Parathyroid adenoma (tissue), 2 donors: Measurements from ENCODE around the gene METTL25B.

Experiments
- H2AFZ ChIP-seq: fragments of 300-600 bp; sonication (generic); one replicate; pipeline ENCODE4 v1.7.0; 2017; ENCODE audit warnings: antibody characterized with exemption, mild to moderate bottlenecking
- H3K27ac ChIP-seq: fragments of 300-600 bp; sonication (generic); one replicate; pipeline ENCODE4 v1.7.0; 2017
- H3K27me3 ChIP-seq: fragments of 300-600 bp; sonication (generic); one replicate; pipeline ENCODE4 v1.7.0; 2017; ENCODE audit warnings: low read length; ENCODE audit not compliant: control insufficient read depth, insufficient read depth
- H3K36me3 ChIP-seq: fragments of 300-600 bp; sonication (generic); one replicate; pipeline ENCODE4 v1.7.0; 2017; ENCODE audit warnings: low read length; ENCODE audit not compliant: control insufficient read depth, insufficient read depth
- H3K4me1 ChIP-seq: fragments of 300-600 bp; sonication (generic); one replicate; pipeline ENCODE4 v1.7.0; 2017; ENCODE audit warnings: control low read depth
- H3K4me2 ChIP-seq: fragments of 300-600 bp; sonication (generic); one replicate; pipeline ENCODE4 v1.7.0; 2017; ENCODE audit warnings: low read length
- H3K4me3 ChIP-seq: fragments of 300-600 bp; sonication (generic); one replicate; pipeline ENCODE4 v1.7.0; 2017; ENCODE audit warnings: low read depth, low read length
- H3K79me2 ChIP-seq: fragments of 300-600 bp; sonication (generic); one replicate; pipeline ENCODE4 v1.7.0; 2017; ENCODE audit warnings: control low read depth
- H3K9ac ChIP-seq: fragments of 300-600 bp; sonication (generic); one replicate; pipeline ENCODE4 v1.7.0; 2017; ENCODE audit warnings: mild to moderate bottlenecking
- H3K9me3 ChIP-seq: fragments of 300-600 bp; sonication (generic); one replicate; pipeline ENCODE4 v1.7.0; 2017; ENCODE audit warnings: low read length; ENCODE audit not compliant: control insufficient read depth
- TF ChIP-seq, protein P1 (sequence below): fragments of 300-600 bp; sonication (generic); IDR thresholded peaks from one replicate; pipeline ENCODE4 v1.7.0; 2017; ENCODE audit warnings: antibody characterized with exemption, mild to moderate bottlenecking
- donor health status: primary hyperparathyroidism.

The METTL25B gene

GRCh38 chr1:156748670-156749418 lies 20.6 kb downstream of the METTL25B start:
- H2AFZ ChIP-seq = no peak overlapping the region
- TF ChIP-seq, protein P1, sequence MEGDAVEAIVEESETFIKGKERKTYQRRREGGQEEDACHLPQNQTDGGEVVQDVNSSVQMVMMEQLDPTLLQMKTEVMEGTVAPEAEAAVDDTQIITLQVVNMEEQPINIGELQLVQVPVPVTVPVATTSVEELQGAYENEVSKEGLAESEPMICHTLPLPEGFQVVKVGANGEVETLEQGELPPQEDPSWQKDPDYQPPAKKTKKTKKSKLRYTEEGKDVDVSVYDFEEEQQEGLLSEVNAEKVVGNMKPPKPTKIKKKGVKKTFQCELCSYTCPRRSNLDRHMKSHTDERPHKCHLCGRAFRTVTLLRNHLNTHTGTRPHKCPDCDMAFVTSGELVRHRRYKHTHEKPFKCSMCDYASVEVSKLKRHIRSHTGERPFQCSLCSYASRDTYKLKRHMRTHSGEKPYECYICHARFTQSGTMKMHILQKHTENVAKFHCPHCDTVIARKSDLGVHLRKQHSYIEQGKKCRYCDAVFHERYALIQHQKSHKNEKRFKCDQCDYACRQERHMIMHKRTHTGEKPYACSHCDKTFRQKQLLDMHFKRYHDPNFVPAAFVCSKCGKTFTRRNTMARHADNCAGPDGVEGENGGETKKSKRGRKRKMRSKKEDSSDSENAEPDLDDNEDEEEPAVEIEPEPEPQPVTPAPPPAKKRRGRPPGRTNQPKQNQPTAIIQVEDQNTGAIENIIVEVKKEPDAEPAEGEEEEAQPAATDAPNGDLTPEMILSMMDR = no peak
- no peaks in the 10 kb centered on the region for H3K27me3 ChIP-seq
- peak overlapping the region; percentile 99 for H3K27ac ChIP-seq
- H3K9me3 ChIP-seq = no peaks in the 10 kb centered on the region
- no peaks in the 10 kb centered on the region for H3K36me3 ChIP-seq
- H3K4me1 ChIP-seq = peaks cover 21% of the 10 kb centered on the region
- H3K4me3 ChIP-seq = peak overlapping the region; percentile 83
- no peak overlapping the region for H3K9ac ChIP-seq
- peaks cover 33% of the 10 kb centered on the region for H3K79me2 ChIP-seq
- H3K4me2 ChIP-seq = peak overlapping the region; percentile 80

GRCh38 chr1:156749419-156750118 lies 21.3 kb downstream of the METTL25B start:
- peak overlapping the region; percentile 99 for H3K27ac ChIP-seq
- TF ChIP-seq, protein P1 = no peak
- peaks cover 33% of the 10 kb centered on the region for H3K79me2 ChIP-seq
- peak overlapping the region; percentile 80 for H3K4me2 ChIP-seq
- no peak overlapping the region for H3K9ac ChIP-seq
- H3K4me3 ChIP-seq = peak overlapping the region; percentile 83
- H2AFZ ChIP-seq = no peak overlapping the region
- H3K36me3 ChIP-seq = no peaks in the 10 kb centered on the region
- no peaks in the 10 kb centered on the region for H3K9me3 ChIP-seq
- H3K4me1 ChIP-seq = peaks cover 21% of the 10 kb centered on the region
- H3K27me3 ChIP-seq = no peaks in the 10 kb centered on the region

DNA sequence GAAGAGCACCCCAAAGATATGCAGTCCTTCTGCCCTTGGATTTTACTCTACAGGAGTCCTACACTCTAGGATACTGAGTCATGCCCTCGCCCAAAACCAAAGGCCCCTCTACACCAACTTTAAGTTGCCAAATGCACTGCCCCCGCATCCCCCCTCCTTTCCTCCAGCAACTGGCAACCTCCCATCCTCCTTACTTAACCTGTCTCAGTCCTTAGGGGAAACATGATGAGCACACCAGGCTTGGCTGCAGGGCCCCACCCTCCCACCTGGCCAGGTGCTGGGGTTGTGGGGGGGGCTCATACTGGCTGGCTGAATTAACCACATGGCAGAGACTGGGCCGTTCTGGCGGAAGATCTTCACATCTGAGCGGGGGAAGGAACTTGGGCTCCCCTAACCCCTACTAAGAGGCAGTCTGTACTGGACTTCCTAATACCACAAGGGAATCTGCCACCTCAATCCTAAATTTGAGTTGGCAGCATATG lies 22.0 kb downstream of the METTL25B start:
- peaks cover 33% of the 10 kb centered on the region for H3K79me2 ChIP-seq
- peak overlapping the region; percentile 99 for H3K27ac ChIP-seq
- H3K36me3 ChIP-seq = no peaks in the 10 kb centered on the region
- TF ChIP-seq, protein P1 = no peak
- H3K4me2 ChIP-seq = peak overlapping the region; percentile 80
- H3K4me1 ChIP-seq = peaks cover 21% of the 10 kb centered on the region
- no peaks in the 10 kb centered on the region for H3K27me3 ChIP-seq
- H3K4me3 ChIP-seq = peak overlapping the region; percentile 83
- H3K9ac ChIP-seq = peak overlapping the region; percentile 43
- H3K9me3 ChIP-seq = no peaks in the 10 kb centered on the region
- H2AFZ ChIP-seq = no peak overlapping the region

DNA sequence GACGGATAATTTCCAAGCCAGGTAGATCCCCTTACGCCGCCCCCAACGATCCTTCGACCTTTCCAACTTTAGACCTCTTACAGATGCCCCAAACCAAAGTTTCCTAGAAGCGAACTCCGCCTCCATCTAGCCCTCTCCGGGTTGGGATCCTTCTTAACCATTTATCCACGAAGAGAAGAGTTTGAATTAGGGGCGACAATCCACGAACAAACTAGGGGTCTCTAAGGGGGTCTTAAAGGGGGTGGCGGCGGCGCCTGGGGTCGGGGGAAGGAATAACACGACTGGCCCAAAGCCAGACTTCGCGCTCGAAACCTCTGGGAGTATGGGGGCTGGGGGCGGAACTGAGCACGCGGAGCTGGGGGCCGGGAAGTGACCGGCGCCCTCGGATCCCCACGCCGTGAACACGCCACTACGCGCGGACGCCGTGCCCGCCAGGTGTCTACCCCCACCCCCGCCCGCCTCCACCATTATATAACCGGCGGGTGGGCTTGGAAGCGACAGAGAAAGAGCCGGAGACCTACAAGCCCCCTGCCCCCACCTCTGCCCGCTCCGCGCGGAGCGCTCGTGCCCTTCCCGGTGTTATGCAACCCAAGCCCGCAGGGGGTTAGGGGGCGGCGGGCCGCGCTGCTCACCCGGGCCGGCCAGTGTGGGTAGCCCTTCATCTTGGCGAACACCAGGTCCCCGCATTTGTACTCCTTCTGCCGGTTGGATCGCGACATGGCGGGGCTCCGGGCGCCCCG lies 22.6 kb downstream of the METTL25B start:
- Histone ChIP-seq H3K27ac (peak overlapping the region; percentile 99), H3K36me3 (no peaks in the 10 kb centered on the region), H3K9me3 (no peaks in the 10 kb centered on the region), H3K9ac (peak overlapping the region; percentile 43), H3K27me3 (no peaks in the 10 kb centered on the region), H2AFZ (peak overlapping the region; percentile 53), H3K79me2 (peaks cover 33% of the 10 kb centered on the region), H3K4me1 (peaks cover 20% of the 10 kb centered on the region), H3K4me3 (peak overlapping the region; percentile 83), H3K4me2 (peak overlapping the region; percentile 80)
- TF ChIP-seq, protein P1 = no peak
